B cell (primary cell): ENCODE data around the gene GALNT5. TPM values are rescaled to one million over a fixed set of nuclear protein-coding genes. Genes with fewer than 3 reads are reported as not detected.
A peak's percentile ranks its signal among the peaks of the same experiment; 100 is the strongest.

Experiments used
- ATAC-seq: fragments of 200-7000 bp; cut with Tn5 transposase; one replicate; pipeline ENCODE4 v1.10.0; 2021; ENCODE audit warnings: low read depth, mild to moderate bottlenecking, moderate number of reproducible peaks, moderate library complexity
- CTCF ChIA-PET: fragments of 350-600 bp; sonication (Branson Sonifier 250); formaldehyde crosslinking; loops from one replicate; lab custom pipeline; 2021; ENCODE audit warnings: antibody characterized with exemption, inconsistent platforms; lab: Charles Lee
- POLR2A ChIA-PET: fragments of 350-600 bp; sonication (Branson Sonifier 250); formaldehyde crosslinking; loops from one replicate; lab custom pipeline; 2021; ENCODE audit warnings: antibody characterized with exemption; lab: Charles Lee
- DNase-seq: peaks from one replicate; pipeline ENCODE4 v3.0.0; 2013
- H2AFZ ChIP-seq: 2 replicates; pipeline ENCODE4 v1.6.1; 2012; ENCODE audit warnings: mild to moderate bottlenecking, low read depth, low read length; ENCODE audit not compliant: insufficient read depth, poor library complexity, severe bottlenecking
- H3K27ac ChIP-seq, 2 donors: 1 replicate in 1 of 2; 2 replicates in 1 of 2; pipeline ENCODE4 v1.5.1; 2012 to 2013; ENCODE audit warnings: low read length in 2 of 2, mild to moderate bottlenecking in 2 of 2, moderate library complexity in 1 of 2
- H3K27me3 ChIP-seq, 4 experiments: fragments of 200-600 bp in 1 of 4; sonication (generic) in 1 of 4; replicated peaks in 1 of 4; 1 replicate in 2 of 4; 2 replicates in 2 of 4; pipeline versions ENCODE4 v1.6.1 to v1.7.0; 2013 to 2016; ENCODE audit warnings: low read length in 3 of 4, mild to moderate bottlenecking in 2 of 4, mixed read lengths in 1 of 4, moderate library complexity in 1 of 4; ENCODE audit not compliant: insufficient read depth in 4 of 4, control insufficient read depth in 3 of 4; ENCODE audit errors: control extremely low read depth in 1 of 4
- H3K36me3 ChIP-seq, 2 experiments: replicated peaks in 1 of 2; 1 replicate in 1 of 2; 2 replicates in 1 of 2; pipeline versions ENCODE4 v1.6.1 to v1.7.1; 2013; ENCODE audit warnings: low read length in 1 of 2; ENCODE audit not compliant: insufficient read depth in 2 of 2, control insufficient read depth in 1 of 2; ENCODE audit errors: control extremely low read depth in 1 of 2, extremely low read depth in 1 of 2
- H3K4me1 ChIP-seq, 2 donors: fragments of 200-600 bp in 1 of 2; sonication (generic) in 1 of 2; 1 replicate in 1 of 2; 2 replicates in 1 of 2; pipeline versions ENCODE4 v1.5.1 to v1.6.1; 2013 to 2017; ENCODE audit warnings: low read length in 2 of 2; ENCODE audit not compliant: control insufficient read depth in 2 of 2, insufficient read depth in 2 of 2
- H3K4me2 ChIP-seq: replicated peaks from 2 replicates; pipeline ENCODE3; 2012; ENCODE audit warnings: mild to moderate bottlenecking, low read depth, low read length; ENCODE audit not compliant: poor library complexity, severe bottlenecking
- H3K4me3 ChIP-seq, 5 experiments: fragments of 200-600 bp in 1 of 5; sonication (generic) in 1 of 5; 1 replicate in 3 of 5; 2 replicates in 2 of 5; pipeline versions ENCODE4 v1.5.1 to v1.7.0; 2011 to 2016; ENCODE audit warnings: low read length in 4 of 5, mild to moderate bottlenecking in 4 of 5, low read depth in 2 of 5, control low read depth in 1 of 5, moderate library complexity in 1 of 5; ENCODE audit not compliant: insufficient read depth in 1 of 5; ENCODE audit errors: control extremely low read depth in 1 of 5, extremely low read depth in 1 of 5
- H3K79me2 ChIP-seq: fragments of 200-600 bp; sonication (generic); one replicate; pipeline ENCODE4 v1.6.0; 2016; ENCODE audit warnings: low read length; ENCODE audit not compliant: control insufficient read depth, insufficient read depth
- H3K9ac ChIP-seq: fragments of 200-600 bp; sonication (generic); 2 replicates; pipeline ENCODE4 v1.6.1; 2017; ENCODE audit warnings: mild to moderate bottlenecking, low read length, moderate library complexity
- H3K9me3 ChIP-seq, 3 donors: one replicate each; pipeline versions ENCODE4 v1.6.1 to v1.7.1; 2013; ENCODE audit warnings: low read length in 2 of 3; ENCODE audit not compliant: control insufficient read depth in 2 of 3, insufficient read depth in 1 of 3; ENCODE audit errors: control extremely low read depth in 1 of 3
- H4K20me1 ChIP-seq: 2 replicates; pipeline ENCODE4 v1.6.0; 2012; ENCODE audit warnings: mild to moderate bottlenecking, low read length; ENCODE audit not compliant: insufficient read depth, control insufficient read depth, poor library complexity, severe bottlenecking
- H3K27ac Mint-ChIP-seq: one replicate; pipeline ENCODE4 v1.8.0; 2021; ENCODE audit warnings: mixed read lengths
- H3K27me3 Mint-ChIP-seq: one replicate; pipeline ENCODE4 v1.8.0; 2021; ENCODE audit warnings: mixed read lengths
- H3K4me1 Mint-ChIP-seq: one replicate; pipeline ENCODE4 v1.8.0; 2021; ENCODE audit warnings: mixed read lengths
- H3K4me3 Mint-ChIP-seq: one replicate; pipeline ENCODE4 v1.8.0; 2021; ENCODE audit warnings: mixed read lengths
- H3K9me3 Mint-ChIP-seq: one replicate; pipeline ENCODE4 v1.8.0; 2022; ENCODE audit warnings: mixed read lengths; ENCODE audit not compliant: insufficient read depth
- EZH2 ChIP-seq: IDR thresholded peaks from 2 replicates; pipeline ENCODE4 v1.6.1; 2012; ENCODE audit warnings: borderline replicate concordance, low read depth, mild to moderate bottlenecking, moderate library complexity, low read length; ENCODE audit not compliant: insufficient read depth, poor library complexity, severe bottlenecking
- WGBS: methylation state at CpG from one replicate; pipeline ENCODE4 v1.1.5; 2013; ENCODE audit warnings: missing lambda C conversion rate; ENCODE audit not compliant: insufficient coverage; 5-methylcytosine and 5-hydroxymethylcytosine counted together
- intact Hi-C: fragments of 100-400 bp; cut with micrococcal nuclease; formaldehyde crosslinking; loops from one replicate; pipeline ENCODE4 v1.10.0; 2022
- polyA plus RNA-seq: library from polyadenylated mRNA; depleted of rRNA; stranded (reverse); fragments of >200 nt; gene quantifications from 2 replicates; pipeline ENCODE4 v1.2.3, GENCODE V29; 2012
- total RNA-seq, 2 donors: library from RNA; stranded (reverse); fragments of 120-200 nt in 1 of 2; gene quantifications; 1 replicate in 1 of 2; 2 replicates in 1 of 2; pipeline versions ENCODE4 v1.2.3 to v1.2.4, GENCODE V29; 2013 to 2022
- TF ChIP-seq, protein P1 (sequence below): fragments of 200-600 bp; IDR thresholded peaks from one replicate; pipeline ENCODE4 v1.8.0; 2022; ENCODE audit warnings: antibody characterized with exemption, mild to moderate bottlenecking

Gene GALNT5
- total and polyA plus RNA-seq, 2 donors (not counting 1 experiment from before 2014, with no cell fraction given) = not detected

DNA sequence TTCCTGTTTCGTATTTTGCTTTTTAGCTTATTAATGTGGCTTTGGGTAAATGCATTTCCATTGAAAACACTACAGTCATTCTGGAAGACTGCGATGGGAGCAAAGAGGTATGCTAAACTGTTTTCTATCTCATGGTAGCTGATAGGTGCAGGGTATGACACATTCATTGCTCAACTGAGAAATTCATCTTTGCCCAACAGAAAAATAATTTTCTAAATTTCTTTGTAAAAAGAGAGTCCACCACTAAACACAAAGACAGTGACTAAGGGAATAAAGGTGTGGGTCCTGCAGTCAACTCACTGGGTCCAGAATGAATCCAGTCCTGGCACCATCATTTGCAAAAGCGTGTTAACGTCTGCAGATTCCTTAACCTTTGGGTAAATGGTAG, 48.2 kb downstream of the GALNT5 start:
- ATAC-seq (no peak), DNase-seq (no peak)
- H3K4me1 Mint-ChIP-seq = peaks cover 1% of the 10 kb centered on the region
- H2AFZ ChIP-seq = no peak overlapping the region
- no peak overlapping the region for H3K27ac ChIP-seq
- H3K4me3 ChIP-seq = no peak overlapping the region
- H3K79me2 ChIP-seq = no peaks in the 10 kb centered on the region
- intact Hi-C loops = no loop called here
- WGBS = 100% methylated on average over 2 of the region's 4 CpGs
- no peak for TF ChIP-seq EZH2
- TF ChIP-seq, protein P1, sequence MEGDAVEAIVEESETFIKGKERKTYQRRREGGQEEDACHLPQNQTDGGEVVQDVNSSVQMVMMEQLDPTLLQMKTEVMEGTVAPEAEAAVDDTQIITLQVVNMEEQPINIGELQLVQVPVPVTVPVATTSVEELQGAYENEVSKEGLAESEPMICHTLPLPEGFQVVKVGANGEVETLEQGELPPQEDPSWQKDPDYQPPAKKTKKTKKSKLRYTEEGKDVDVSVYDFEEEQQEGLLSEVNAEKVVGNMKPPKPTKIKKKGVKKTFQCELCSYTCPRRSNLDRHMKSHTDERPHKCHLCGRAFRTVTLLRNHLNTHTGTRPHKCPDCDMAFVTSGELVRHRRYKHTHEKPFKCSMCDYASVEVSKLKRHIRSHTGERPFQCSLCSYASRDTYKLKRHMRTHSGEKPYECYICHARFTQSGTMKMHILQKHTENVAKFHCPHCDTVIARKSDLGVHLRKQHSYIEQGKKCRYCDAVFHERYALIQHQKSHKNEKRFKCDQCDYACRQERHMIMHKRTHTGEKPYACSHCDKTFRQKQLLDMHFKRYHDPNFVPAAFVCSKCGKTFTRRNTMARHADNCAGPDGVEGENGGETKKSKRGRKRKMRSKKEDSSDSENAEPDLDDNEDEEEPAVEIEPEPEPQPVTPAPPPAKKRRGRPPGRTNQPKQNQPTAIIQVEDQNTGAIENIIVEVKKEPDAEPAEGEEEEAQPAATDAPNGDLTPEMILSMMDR = no peak
- H3K4me2 ChIP-seq = no peak overlapping the region
- H3K4me1 ChIP-seq = no peaks in the 10 kb centered on the region
- no peak overlapping the region for H3K4me3 Mint-ChIP-seq
- no peaks in the 10 kb centered on the region for H4K20me1 ChIP-seq
- H3K9me3 Mint-ChIP-seq = no peaks in the 10 kb centered on the region
- CTCF ChIA-PET = interaction anchor here (0.9 to 11.1 kb wide), 14 partner anchors 11 to 1440 kb away, joined by 3 to 197 read pairs (median 6); partner anchors contain the start of gene ERMN
- H3K27me3 ChIP-seq = no peaks in the 10 kb centered on the region
- no peak overlapping the region for H3K9ac ChIP-seq
- peaks cover 10% of the 10 kb centered on the region for H3K27me3 Mint-ChIP-seq
- H3K9me3 ChIP-seq = no peaks in the 10 kb centered on the region
- no peak overlapping the region for H3K27ac Mint-ChIP-seq
- no peaks in the 10 kb centered on the region for H3K36me3 ChIP-seq
- POLR2A ChIA-PET = no interaction called here

DNA sequence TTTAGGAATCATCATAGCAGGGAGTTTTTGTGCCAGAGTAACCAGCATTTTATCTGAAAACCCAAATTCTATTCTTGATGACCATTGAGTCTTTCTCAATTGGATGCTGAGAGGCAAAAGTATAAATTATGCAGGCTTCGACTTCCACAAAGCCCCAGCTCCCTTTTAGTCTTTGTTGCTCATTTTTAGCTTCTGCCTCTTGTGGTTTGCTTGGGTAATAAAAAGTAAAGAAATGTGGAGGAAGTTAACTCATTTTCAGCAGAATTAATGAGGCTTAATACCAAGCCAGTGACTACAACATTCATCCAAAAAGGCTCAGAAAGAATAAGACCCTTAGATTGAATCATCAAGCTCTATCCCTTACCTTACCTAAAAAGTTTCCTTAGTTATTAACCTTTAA, 49.5 kb downstream of the GALNT5 start:
- TF ChIP-seq, protein P1 = peak; percentile 35
- TF ChIP-seq EZH2 = no peak
- ChIA-PET CTCF (interaction anchor here (0.7 to 11.1 kb wide), 11 partner anchors 9 to 717 kb away, joined by 3 to 197 read pairs (median 4); partner anchors contain the start of gene ERMN), POLR2A (no interaction called here)
- WGBS = no CpG with 5 or more reads among the region's 1 CpG
- Histone ChIP-seq H3K4me1 (no peaks in the 10 kb centered on the region), H3K27ac (no peak overlapping the region), H4K20me1 (no peaks in the 10 kb centered on the region), H3K4me3 (no peak overlapping the region), H3K4me2 (no peak overlapping the region), H2AFZ (no peak overlapping the region), H3K36me3 (no peaks in the 10 kb centered on the region), H3K9me3 (no peaks in the 10 kb centered on the region), H3K79me2 (no peaks in the 10 kb centered on the region), H3K27me3 (no peaks in the 10 kb centered on the region), H3K9ac (no peak overlapping the region)
- Mint-ChIP-seq H3K4me3 (no peak overlapping the region), H3K9me3 (no peaks in the 10 kb centered on the region), H3K27ac (no peak overlapping the region), H3K4me1 (peaks cover 1% of the 10 kb centered on the region), H3K27me3 (peaks cover 10% of the 10 kb centered on the region)
- DNase-seq = no peak
- no peak for ATAC-seq
- intact Hi-C loops = no loop called here
